H9 (cell line): ENCODE measurements around the gene LPP. TPM values are rescaled to one million over a fixed set of nuclear protein-coding genes. Genes with fewer than 3 reads are reported as not detected.

Experiments
- DNase-seq: peaks from one replicate; pipeline ENCODE4 v3.0.0-alpha.2; 2017
- H2AFZ ChIP-seq: one replicate; pipeline ENCODE4 v1.6.1; 2013; ENCODE audit warnings: mild to moderate bottlenecking, low read length, control low read depth, moderate library complexity
- H2AK5ac ChIP-seq: 2 replicates; pipeline ENCODE4 v1.6.1; 2013; ENCODE audit warnings: low read length, control low read depth, mixed read lengths; ENCODE audit not compliant: insufficient read length
- H2BK120ac ChIP-seq: one replicate; pipeline ENCODE4 v1.6.1; 2013; ENCODE audit warnings: low read depth, mild to moderate bottlenecking, low read length, control low read depth, inconsistent platforms; ENCODE audit not compliant: poor library complexity, severe bottlenecking
- H2BK12ac ChIP-seq: 2 replicates; pipeline ENCODE4 v1.6.1; 2013; ENCODE audit warnings: low read length, control low read depth, mixed read lengths, low read depth; ENCODE audit not compliant: insufficient read length
- H2BK15ac ChIP-seq: 2 replicates; pipeline ENCODE4 v1.6.1; 2013; ENCODE audit warnings: low read depth, low read length, control low read depth
- H2BK20ac ChIP-seq: one replicate; pipeline ENCODE4 v1.6.1; 2013; ENCODE audit warnings: low read depth, mild to moderate bottlenecking, low read length, control low read depth, inconsistent platforms; ENCODE audit not compliant: poor library complexity, severe bottlenecking
- H2BK5ac ChIP-seq: 2 replicates; pipeline ENCODE4 v1.6.1; 2013; ENCODE audit warnings: low read length, control low read depth, mixed read lengths; ENCODE audit not compliant: insufficient read length
- H3K14ac ChIP-seq: 2 replicates; pipeline ENCODE4 v1.6.1; 2013; ENCODE audit warnings: low read length, control low read depth; ENCODE audit not compliant: insufficient read depth
- H3K18ac ChIP-seq: 2 replicates; pipeline ENCODE4 v1.6.1; 2013; ENCODE audit warnings: low read depth, mild to moderate bottlenecking, mixed read lengths, low read length, control low read depth; ENCODE audit not compliant: insufficient read length
- H3K23ac ChIP-seq: 2 replicates; pipeline ENCODE4 v1.6.1; 2013; ENCODE audit warnings: low read length, control low read depth, mixed read lengths, low read depth; ENCODE audit not compliant: insufficient read length
- H3K23me2 ChIP-seq: 2 replicates; pipeline ENCODE4 v1.6.1; 2013; ENCODE audit warnings: low read depth, mild to moderate bottlenecking, mixed read lengths, low read length, control low read depth; ENCODE audit not compliant: insufficient read length, poor library complexity, severe bottlenecking
- H3K27ac ChIP-seq: 2 replicates; pipeline ENCODE4 v1.5.1; 2013; ENCODE audit warnings: low read length, control low read depth, mixed read lengths, low read depth; ENCODE audit not compliant: insufficient read length
- H3K27me3 ChIP-seq: 2 replicates; pipeline ENCODE4 v1.6.1; 2013; ENCODE audit warnings: low read length, control low read depth, inconsistent platforms; ENCODE audit not compliant: insufficient read depth
- H3K4ac ChIP-seq: 2 replicates; pipeline ENCODE4 v1.6.1; 2013; ENCODE audit warnings: low read depth, mild to moderate bottlenecking, control low read depth, inconsistent platforms, low read length, moderate library complexity
- H3K4me1 ChIP-seq: 2 replicates; pipeline ENCODE4 v1.6.1; 2013; ENCODE audit warnings: low read length, control low read depth, inconsistent platforms; ENCODE audit not compliant: insufficient read depth
- H3K4me2 ChIP-seq: 2 replicates; pipeline ENCODE4 v1.6.1; 2013; ENCODE audit warnings: low read length, control low read depth, mixed read lengths; ENCODE audit not compliant: insufficient read length, insufficient read depth
- H3K56ac ChIP-seq: 2 replicates; pipeline ENCODE4 v1.6.1; 2013; ENCODE audit warnings: low read depth, mild to moderate bottlenecking, mixed read lengths, low read length, control low read depth; ENCODE audit not compliant: insufficient read length
- H3K79me1 ChIP-seq: 2 replicates; pipeline ENCODE4 v1.6.1; 2013; ENCODE audit warnings: low read depth, mild to moderate bottlenecking, moderate library complexity, low read length, control low read depth, inconsistent platforms; ENCODE audit not compliant: insufficient read depth, poor library complexity, severe bottlenecking
- H3K79me2 ChIP-seq: 2 replicates; pipeline ENCODE4 v1.6.1; 2013; ENCODE audit warnings: low read length, control low read depth, inconsistent platforms; ENCODE audit not compliant: insufficient read depth
- H3K9ac ChIP-seq: 2 replicates; pipeline ENCODE4 v1.6.1; 2013; ENCODE audit warnings: low read length, control low read depth, mixed read lengths; ENCODE audit not compliant: insufficient read length; ENCODE audit errors: extremely low read depth
- H3K9me3 ChIP-seq: one replicate; pipeline ENCODE4 v1.6.1; 2013; ENCODE audit warnings: low read depth, low read length, inconsistent platforms; ENCODE audit not compliant: control insufficient read depth
- H3T11ph ChIP-seq: one replicate; pipeline ENCODE4 v1.6.1; 2013; ENCODE audit warnings: mild to moderate bottlenecking, low read length, control low read depth, inconsistent platforms
- H4K20me1 ChIP-seq: one replicate; pipeline ENCODE4 v1.6.1; 2013; ENCODE audit not compliant: control insufficient read depth, insufficient read length, insufficient read depth
- H4K5ac ChIP-seq: 2 replicates; pipeline ENCODE4 v1.6.1; 2013; ENCODE audit warnings: low read depth, mild to moderate bottlenecking, mixed read lengths, low read length, control low read depth; ENCODE audit not compliant: insufficient read length
- H4K8ac ChIP-seq: replicated peaks from 2 replicates; pipeline ENCODE4 v1.6.1; 2013; ENCODE audit warnings: low read length, control low read depth, mixed read lengths, low read depth; ENCODE audit not compliant: insufficient read length
- H4K91ac ChIP-seq: 2 replicates; pipeline ENCODE4 v1.6.1; 2013; ENCODE audit warnings: low read depth, mild to moderate bottlenecking, moderate library complexity, mixed read lengths, low read length, control low read depth; ENCODE audit not compliant: insufficient read length
- H3K27ac Mint-ChIP-seq, 3 experiments: 2 replicates in 2 of 3; 3 replicates in 1 of 3; pipeline ENCODE4 v1.8.0; 2020 to 2021; ENCODE audit warnings: mixed read lengths in 3 of 3, mild to moderate bottlenecking in 1 of 3, moderate library complexity in 1 of 3
- H3K27me3 Mint-ChIP-seq: 2 replicates; pipeline ENCODE4 v1.8.0; 2021; ENCODE audit warnings: low read depth, mild to moderate bottlenecking, moderate library complexity, mixed read lengths
- H3K36me3 Mint-ChIP-seq, 3 experiments: 2 replicates in 2 of 3; 3 replicates in 1 of 3; pipeline ENCODE4 v1.8.0; 2020 to 2021; ENCODE audit warnings: low read depth in 3 of 3, mixed read lengths in 3 of 3; ENCODE audit not compliant: insufficient read depth in 1 of 3
- H3K4me1 Mint-ChIP-seq, 2 experiments: 2 replicates each; pipeline ENCODE4 v1.8.0; 2020; ENCODE audit warnings: mixed read lengths in 2 of 2
- H3K4me3 Mint-ChIP-seq, 2 experiments: 2 replicates in 1 of 2; 3 replicates in 1 of 2; pipeline ENCODE4 v1.8.0; 2020 to 2021; ENCODE audit warnings: mild to moderate bottlenecking in 2 of 2, mixed read lengths in 2 of 2, moderate library complexity in 1 of 2
- H3K9me3 Mint-ChIP-seq, 2 experiments: 2 replicates in 1 of 2; 3 replicates in 1 of 2; pipeline ENCODE4 v1.8.0; 2020; ENCODE audit warnings: mild to moderate bottlenecking in 2 of 2, mixed read lengths in 2 of 2, moderate library complexity in 1 of 2
- CTCF ChIP-seq: fragments of 200-600 bp; sonication (generic); conservative IDR thresholded peaks from 3 replicates; pipeline ENCODE4 v1.8.0; 2021; ENCODE audit warnings: antibody characterized with exemption, mild to moderate bottlenecking
- total RNA-seq: library from RNA; stranded (reverse); gene quantifications from 2 replicates; pipeline ENCODE4 v1.2.1, GENCODE V29; 2021

The LPP gene
- total RNA-seq, 1 experiment from 2014 or later = 64.6 TPM

GRCh38 chr3:188188911-188189310 lies 35.0 kb downstream of the LPP start:
- Histone ChIP-seq H3K9ac (no peak overlapping the region), H2AK5ac (no peak overlapping the region), H3K79me1 (no peaks in the 10 kb centered on the region), H2BK120ac (no peak overlapping the region), H3K14ac (no peak overlapping the region), H3K27me3 (no peaks in the 10 kb centered on the region), H4K20me1 (no peaks in the 10 kb centered on the region), H3T11ph (no peak overlapping the region), H3K23ac (no peak overlapping the region), H3K23me2 (no peaks in the 10 kb centered on the region), H4K91ac (no peak overlapping the region), H3K4me2 (no peak overlapping the region), H3K27ac (no peak overlapping the region), H2BK20ac (no peak overlapping the region), H3K4me1 (peaks cover 3% of the 10 kb centered on the region; the same call in 1 of the 2 replicates), H4K8ac (no peak overlapping the region), H4K5ac (no peak overlapping the region), H3K18ac (no peak overlapping the region), H3K9me3 (no peaks in the 10 kb centered on the region), H3K79me2 (no peaks in the 10 kb centered on the region; the same call in 1 of the 2 replicates), H2BK12ac (no peak overlapping the region), H3K56ac (no peak overlapping the region), H2AFZ (no peak overlapping the region), H2BK15ac (no peak overlapping the region), H3K4ac (no peak overlapping the region), H2BK5ac (no peak overlapping the region)
- Mint-ChIP-seq H3K9me3 (no peaks in the 10 kb centered on the region), H3K36me3 (peaks cover 0 to 10% (median 1%) of the 10 kb centered on the region in 3 experiments; a peak in 3 of 7 replicates), H3K27ac (no peak overlapping the region; a peak in 1 of 7 replicates), H3K27me3 (no peaks in the 10 kb centered on the region), H3K4me1 (peaks cover 25 to 26% of the 10 kb centered on the region in 2 experiments), H3K4me3 (no peak overlapping the region)
- no peak for DNase-seq
- no peak for TF ChIP-seq CTCF
